SK-N-SH (cell line): ENCODE data around the gene CLN5.

Experiments used
- CTCF ChIP-seq: fragments of 200-600 bp; sonication (generic); IDR thresholded peaks from 2 replicates; pipeline ENCODE4 v1.6.1; 2017; ENCODE audit warnings: antibody characterized with exemption, mild to moderate bottlenecking, moderate library complexity
- FOXJ3 ChIP-seq: sonication (generic); formaldehyde crosslinking; IDR thresholded peaks from 2 replicates; pipeline ENCODE4 v1.5.1; 2020; ENCODE audit warnings: mild to moderate bottlenecking, missing genetic modification reagents
- FOXM1 ChIP-seq: IDR thresholded peaks from 2 replicates; pipeline ENCODE4 v1.4.0; 2012; ENCODE audit warnings: low read depth, mild to moderate bottlenecking
- GATA2 ChIP-seq: sonication (generic); formaldehyde crosslinking; IDR thresholded peaks from 2 replicates; pipeline ENCODE4 v1.5.0; 2020; ENCODE audit warnings: mild to moderate bottlenecking, missing genetic modification reagents
- JUND ChIP-seq: IDR thresholded peaks from 2 replicates; pipeline ENCODE4 v1.4.0; 2012
- MAX ChIP-seq: IDR thresholded peaks from 2 replicates; pipeline ENCODE4 v1.4.0; 2012; ENCODE audit warnings: low read depth
- POLR2AphosphoS5 ChIP-seq: IDR thresholded peaks from 2 replicates; pipeline ENCODE4 v1.6.1; 2012; ENCODE audit warnings: low read depth, low read length
- RCOR1 ChIP-seq: fragments of 150-350 bp; IDR thresholded peaks from 2 replicates; pipeline ENCODE4 v1.6.1; 2017; ENCODE audit warnings: antibody characterized with exemption, low read length
- SIN3A ChIP-seq: IDR thresholded peaks from 2 replicates; pipeline ENCODE4 v1.6.1; 2012; ENCODE audit warnings: low read depth, mild to moderate bottlenecking, low read length, moderate library complexity, borderline replicate concordance
- USF2 ChIP-seq: fragments of 150-350 bp; IDR thresholded peaks from 2 replicates; pipeline ENCODE4 v1.6.1; 2017; ENCODE audit warnings: antibody characterized with exemption, low read length, low read depth, borderline replicate concordance
- YY1 ChIP-seq: IDR thresholded peaks from 2 replicates; pipeline ENCODE4 v1.4.0; 2012; ENCODE audit warnings: low read depth, mild to moderate bottlenecking

GRCh38 chr13:77038907-77039480 is 47.1 kb downstream of the CLN5 start:
- TF ChIP-seq CTCF: no peak
- no peak for TF ChIP-seq MAX
- TF ChIP-seq RCOR1: no peak
- TF ChIP-seq USF2: no peak
- no peak for TF ChIP-seq GATA2 (CRISPR knock-in tag)
- TF ChIP-seq JUND: no peak
- TF ChIP-seq POLR2AphosphoS5: no peak
- TF ChIP-seq SIN3A: no peak
- no peak for TF ChIP-seq FOXM1
- TF ChIP-seq YY1: no peak
- TF ChIP-seq FOXJ3 (CRISPR knock-in tag): no peak
